HEK293 (cell line): ENCODE data around the gene TRIAP1.
"Not testable (repeated sequence)": the region's sequence is repeated elsewhere in the genome, so short reads cannot be mapped to it uniquely, and the experiment has no call there.

Experiments used
- CTCF ChIA-PET: fragments of 350-600 bp; formaldehyde crosslinking; extraction: SDS; loops from one replicate; lab custom pipeline; 2021; ENCODE audit warnings: antibody characterized with exemption; lab: Yijun Ruan, JAX
- POLR2A ChIA-PET: fragments of 300-600 bp; formaldehyde crosslinking; extraction: SDS; loops from one replicate; lab custom pipeline; 2020; ENCODE audit warnings: antibody characterized with exemption, inconsistent platforms; lab: Yijun Ruan, JAX
- H3K27ac ChIP-seq: fragments of 200-500 bp; sonication (Bioruptor generic); 2 replicates; pipeline ENCODE4 v1.5.1; 2014; ENCODE audit warnings: low read depth, low read length, control low read depth, inconsistent platforms; ENCODE audit errors: extremely low read depth
- H3K36me3 ChIP-seq, 2 experiments: fragments of 200-500 bp in 1 of 2; sonication (Bioruptor generic) in 1 of 2; 1 replicate in 1 of 2; 2 replicates in 1 of 2; pipeline ENCODE4 v1.5.1; 2014 to 2017; ENCODE audit warnings: inconsistent platforms in 2 of 2, low read length in 2 of 2; ENCODE audit not compliant: control insufficient read depth in 2 of 2, insufficient read depth in 1 of 2
- H3K4me1 ChIP-seq: fragments of 200-500 bp; sonication (Bioruptor generic); 2 replicates; pipeline ENCODE4 v1.5.1; 2014; ENCODE audit warnings: mild to moderate bottlenecking, low read length, inconsistent platforms; ENCODE audit not compliant: control insufficient read depth, insufficient read depth
- H3K4me3 ChIP-seq: 2 replicates; pipeline ENCODE4 v1.5.1; 2011; ENCODE audit warnings: low read depth, mild to moderate bottlenecking, control low read depth, low read length, moderate library complexity
- H3K9me3 ChIP-seq: fragments of 200-500 bp; sonication (Bioruptor generic); 2 replicates; pipeline ENCODE4 v1.5.1; 2014; ENCODE audit warnings: low read depth, low read length, inconsistent platforms; ENCODE audit not compliant: control insufficient read depth, insufficient read depth
- BCL6B ChIP-seq: fragments of 450-650 bp; formaldehyde crosslinking; IDR thresholded peaks from 2 replicates; pipeline ENCODE4 v1.5.1; 2017; ENCODE audit warnings: missing biosample characterization, missing genetic modification characterization
- HIC1 ChIP-seq: fragments of 450-650 bp; formaldehyde crosslinking; IDR thresholded peaks from 2 replicates; pipeline ENCODE4 v1.5.1; 2016; ENCODE audit warnings: missing biosample characterization, missing genetic modification characterization
- MZF1 ChIP-seq: fragments of 450-650 bp; formaldehyde crosslinking; IDR thresholded peaks from 2 replicates; pipeline ENCODE4 v1.5.1; 2017; ENCODE audit warnings: missing biosample characterization, missing genetic modification characterization, borderline replicate concordance
- SP3 ChIP-seq: fragments of 450-650 bp; formaldehyde crosslinking; IDR thresholded peaks from 2 replicates; pipeline ENCODE4 v1.5.1; 2016; ENCODE audit warnings: missing biosample characterization, missing genetic modification characterization
- SP7 ChIP-seq: fragments of 450-650 bp; formaldehyde crosslinking; IDR thresholded peaks from 2 replicates; pipeline ENCODE4 v1.5.1; 2016; ENCODE audit warnings: missing biosample characterization, missing genetic modification characterization
- ZFP69B ChIP-seq: fragments of 450-650 bp; formaldehyde crosslinking; IDR thresholded peaks from 2 replicates; pipeline ENCODE4 v1.5.1; 2016; ENCODE audit warnings: missing biosample characterization, missing genetic modification characterization
- ZNF121 ChIP-seq: fragments of 450-650 bp; formaldehyde crosslinking; IDR thresholded peaks from 2 replicates; pipeline ENCODE4 v1.5.1; 2016; ENCODE audit warnings: missing biosample characterization, missing genetic modification characterization
- ZNF221 ChIP-seq: fragments of 450-650 bp; formaldehyde crosslinking; IDR thresholded peaks from 2 replicates; pipeline ENCODE4 v1.5.1; 2017; ENCODE audit warnings: missing biosample characterization, missing genetic modification characterization, borderline replicate concordance
- ZNF354C ChIP-seq: fragments of 450-650 bp; formaldehyde crosslinking; IDR thresholded peaks from 2 replicates; pipeline ENCODE4 v1.5.1; 2016; ENCODE audit warnings: missing biosample characterization, missing genetic modification characterization, low read depth, borderline replicate concordance
- ZNF362 ChIP-seq: fragments of 450-650 bp; formaldehyde crosslinking; IDR thresholded peaks from 2 replicates; pipeline ENCODE4 v1.5.1; 2016; ENCODE audit warnings: missing biosample characterization, missing genetic modification characterization
- ZNF521 ChIP-seq: fragments of 450-650 bp; formaldehyde crosslinking; IDR thresholded peaks from 2 replicates; pipeline ENCODE4 v1.5.1; 2017; ENCODE audit warnings: missing biosample characterization, mild to moderate bottlenecking, missing genetic modification characterization
- ZNF555 ChIP-seq: fragments of 450-650 bp; formaldehyde crosslinking; conservative IDR thresholded peaks from 2 replicates; pipeline ENCODE4 v1.5.1; 2017; ENCODE audit warnings: missing biosample characterization, mild to moderate bottlenecking, missing genetic modification characterization, inconsistent platforms
- ZNF585B ChIP-seq: fragments of 450-650 bp; formaldehyde crosslinking; IDR thresholded peaks from 2 replicates; pipeline ENCODE4 v1.5.1; 2016; ENCODE audit warnings: missing biosample characterization, missing genetic modification characterization
- ZNF600 ChIP-seq: fragments of 450-650 bp; formaldehyde crosslinking; IDR thresholded peaks from 2 replicates; pipeline ENCODE4 v1.5.1; 2016; ENCODE audit warnings: missing biosample characterization, missing genetic modification characterization
- ZNF791 ChIP-seq: fragments of 450-650 bp; formaldehyde crosslinking; IDR thresholded peaks from 2 replicates; pipeline ENCODE4 v1.5.1; 2016; ENCODE audit warnings: missing biosample characterization, missing genetic modification characterization
- ZSCAN30 ChIP-seq: fragments of 450-650 bp; IDR thresholded peaks from 2 replicates; pipeline ENCODE4 v1.5.1; 2018; ENCODE audit warnings: missing biosample characterization, mild to moderate bottlenecking, missing genetic modification characterization, moderate library complexity
- ZSCAN5A ChIP-seq: fragments of 450-650 bp; formaldehyde crosslinking; IDR thresholded peaks from 2 replicates; pipeline ENCODE4 v1.5.1; 2016; ENCODE audit warnings: missing biosample characterization, missing genetic modification characterization
- TF ChIP-seq, protein P1 (sequence below): fragments of 450-650 bp; formaldehyde crosslinking; IDR thresholded peaks from 2 replicates; pipeline ENCODE4 v1.5.1; 2016; ENCODE audit warnings: missing biosample characterization, missing genetic modification characterization
- TF ChIP-seq, protein P2 (sequence below): fragments of 450-650 bp; IDR thresholded peaks from 2 replicates; pipeline ENCODE4 v1.5.1; 2018; ENCODE audit warnings: missing biosample characterization, mild to moderate bottlenecking, missing genetic modification characterization

TRIAP1 gene

DNA sequence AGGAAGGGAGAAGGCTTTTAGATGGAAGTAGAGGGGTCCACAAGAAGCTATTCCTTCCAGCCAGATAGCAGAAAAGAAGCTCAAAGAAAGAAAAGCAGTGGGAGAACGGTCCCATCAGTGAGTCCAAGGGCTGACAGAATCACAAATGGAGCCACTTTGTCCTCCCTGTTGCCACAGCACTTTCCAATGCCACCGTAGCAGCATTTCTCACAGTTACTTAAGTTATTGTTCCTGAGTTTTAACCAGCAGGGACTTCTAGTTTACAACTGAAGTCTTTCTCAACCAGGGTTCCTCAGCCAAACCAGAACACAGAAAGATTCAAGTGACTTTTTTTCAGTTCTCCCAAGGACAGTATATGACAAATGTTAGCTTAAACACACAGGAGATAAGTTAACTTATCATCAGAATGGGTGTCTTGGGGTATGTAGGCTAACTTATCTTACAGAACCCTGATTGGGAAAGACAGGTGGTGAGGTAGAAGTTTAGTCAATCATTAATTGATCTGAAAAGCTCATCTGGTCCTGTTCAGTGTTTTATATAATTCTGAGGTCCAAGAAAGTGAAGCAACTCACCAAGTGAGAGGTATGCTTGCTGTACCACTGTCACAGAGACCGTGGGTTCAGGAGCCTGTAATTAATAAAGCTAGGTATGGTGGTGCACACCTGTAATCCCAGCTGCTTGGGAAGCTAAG, 7.0 kb upstream of the TRIAP1 start:
- CTCF ChIA-PET, result interaction anchor here (0.7 to 3.2 kb wide), 13 partner anchors 11 to 163 kb away, joined by 3 to 12 read pairs (median 4); partner anchors contain the start of gene PLA2G1B
- no peaks in the 10 kb centered on the region for H3K9me3 ChIP-seq
- no peak for TF ChIP-seq MZF1 (tag by site-specific recombination)
- no peak for TF ChIP-seq ZNF121 (tag by site-specific recombination)
- TF ChIP-seq ZNF600 (tag by site-specific recombination), result no peak
- TF ChIP-seq, protein P1, sequence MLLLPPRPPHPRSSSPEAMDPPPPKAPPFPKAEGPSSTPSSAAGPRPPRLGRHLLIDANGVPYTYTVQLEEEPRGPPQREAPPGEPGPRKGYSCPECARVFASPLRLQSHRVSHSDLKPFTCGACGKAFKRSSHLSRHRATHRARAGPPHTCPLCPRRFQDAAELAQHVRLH (tag by site-specific recombination), result no peak
- no peak for TF ChIP-seq ZNF791 (tag by site-specific recombination)
- TF ChIP-seq ZNF521 (tag by site-specific recombination), result no peak
- TF ChIP-seq ZNF555 (tag by site-specific recombination), result no peak
- TF ChIP-seq SP3 (tag by site-specific recombination), result no peak
- no peak for TF ChIP-seq ZNF354C
- no peak for TF ChIP-seq ZSCAN5A (tag by site-specific recombination)
- no peak for TF ChIP-seq ZSCAN30
- no peak for TF ChIP-seq HIC1
- TF ChIP-seq ZNF585B, result no peak
- no peak for TF ChIP-seq ZFP69B (tag by site-specific recombination)
- TF ChIP-seq BCL6B, result no peak
- TF ChIP-seq ZNF221, result no peak
- TF ChIP-seq, all 188 proteins: peak for 0
- POLR2A ChIA-PET, result interaction anchor here (0.6 to 1.9 kb wide), 5 partner anchors 10 to 279 kb away, joined by 3 to 8 read pairs (median 6); no protein-coding TSS in a partner anchor
- H3K27ac ChIP-seq, result no peak overlapping the region
- H3K4me3 ChIP-seq, result no peak overlapping the region
- no peaks in the 10 kb centered on the region for H3K4me1 ChIP-seq
- peaks cover 72 to 78% of the 10 kb centered on the region in 2 experiments for H3K36me3 ChIP-seq

- ChIA-PET CTCF (interaction anchor here (0.7 to 3.2 kb wide), 8 partner anchors 13 to 128 kb away, joined by 3 to 12 read pairs (median 4); partner anchors contain the start of gene PLA2G1B), POLR2A (interaction anchor here (0.8 to 1.9 kb wide), 3 partner anchors 10 to 15 kb away, joined by 3 to 7 read pairs (median 3); no protein-coding TSS in a partner anchor)
- H3K27ac ChIP-seq, H3K4me3 ChIP-seq, H3K9me3 ChIP-seq, H3K4me1 ChIP-seq: not testable (repeated sequence)
- TF ChIP-seq ZNF362 (tag by site-specific recombination) (peak; percentile 63; the same call in 1 of the 2 replicates), SP7 (tag by site-specific recombination) (peak; percentile 34; the same call in 1 of the 2 replicates), ZNF121 (tag by site-specific recombination) (peak; percentile 87)
- TF ChIP-seq, protein P2, sequence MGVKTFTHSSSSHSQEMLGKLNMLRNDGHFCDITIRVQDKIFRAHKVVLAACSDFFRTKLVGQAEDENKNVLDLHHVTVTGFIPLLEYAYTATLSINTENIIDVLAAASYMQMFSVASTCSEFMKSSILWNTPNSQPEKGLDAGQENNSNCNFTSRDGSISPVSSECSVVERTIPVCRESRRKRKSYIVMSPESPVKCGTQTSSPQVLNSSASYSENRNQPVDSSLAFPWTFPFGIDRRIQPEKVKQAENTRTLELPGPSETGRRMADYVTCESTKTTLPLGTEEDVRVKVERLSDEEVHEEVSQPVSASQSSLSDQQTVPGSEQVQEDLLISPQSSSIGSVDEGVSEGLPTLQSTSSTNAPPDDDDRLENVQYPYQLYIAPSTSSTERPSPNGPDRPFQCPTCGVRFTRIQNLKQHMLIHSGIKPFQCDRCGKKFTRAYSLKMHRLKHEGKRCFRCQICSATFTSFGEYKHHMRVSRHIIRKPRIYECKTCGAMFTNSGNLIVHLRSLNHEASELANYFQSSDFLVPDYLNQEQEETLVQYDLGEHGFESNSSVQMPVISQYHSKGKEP (tag by site-specific recombination), result peak; percentile 48; the same call in 1 of the 2 replicates
- peaks cover 71 to 78% of the 10 kb centered on the region in 2 experiments for H3K36me3 ChIP-seq
Measured at GRCh38 chr12:120452524-120452923, 6.3 kb upstream of the TRIAP1 start.
